Measurements from ENCODE around the gene SPOP. TPM values are rescaled to one million over a fixed set of nuclear protein-coding genes. Genes with fewer than 3 reads are reported as not detected.

The SPOP gene
- total RNA-seq, 4 donors from 2014 or later, result 72.2 to 81.3 (median 74.7) TPM

- Histone ChIP-seq H3K4me1 (peaks cover 0 to 9% (median 0%) of the 10 kb centered on the region in 4 donors), H3K36me3 (peaks cover 0 to 46% (median 0%) of the 10 kb centered on the region in 3 donors), H3K9me3 (no peaks in the 10 kb centered on the region), H3K27me3 (no peaks in the 10 kb centered on the region), H3K4me3 (no peak overlapping the region), H3K27ac (no peak overlapping the region)
- TF ChIP-seq CTCF (IDR thresholded peaks at IDR 0.05) (no peak), POLR2A (IDR thresholded peaks at IDR 0.05) (no peak)
- no peak for DNase-seq
Measured at GRCh38 chr17:49722066-49722465, 44.2 kb upstream of the SPOP start.

- peaks cover 0 to 82% (median 0%) of the 10 kb centered on the region in 3 donors for H3K36me3 ChIP-seq
- no peak overlapping the region for H3K27ac ChIP-seq
- no peak overlapping the region for H3K4me3 ChIP-seq
- H3K27me3 ChIP-seq, result no peaks in the 10 kb centered on the region
- H3K9me3 ChIP-seq, result no peaks in the 10 kb centered on the region
- TF ChIP-seq POLR2A (IDR thresholded peaks at IDR 0.05) (no peak), CTCF (IDR thresholded peaks at IDR 0.05) (no peak)
- H3K4me1 ChIP-seq, result peaks cover 0 to 3% (median 0%) of the 10 kb centered on the region in 4 donors
- no peak for DNase-seq
Measured at GRCh38 chr17:49717371-49717861, 39.5 kb upstream of the SPOP start.

- Histone ChIP-seq H3K27me3 (no peaks in the 10 kb centered on the region), H3K4me1 (peaks cover 0 to 3% (median 0%) of the 10 kb centered on the region in 4 donors), H3K4me3 (no peak overlapping the region), H3K36me3 (peaks cover 0 to 84% (median 0%) of the 10 kb centered on the region in 3 donors), H3K9me3 (no peaks in the 10 kb centered on the region), H3K27ac (peak overlapping the region in 1 of 4 donors; percentile 4)
- TF ChIP-seq POLR2A (IDR thresholded peaks at IDR 0.05), result no peak
- DNase-seq, result no peak
Measured at GRCh38 chr17:49716668-49717364, 38.9 kb upstream of the SPOP start.

- TF ChIP-seq POLR2A (IDR thresholded peaks at IDR 0.05) (no peak), CTCF (IDR thresholded peaks at IDR 0.05) (no peak)
- Histone ChIP-seq H3K27me3 (no peaks in the 10 kb centered on the region), H3K9me3 (no peaks in the 10 kb centered on the region), H3K4me1 (peaks cover 0 to 3% (median 0%) of the 10 kb centered on the region in 4 donors), H3K36me3 (peaks cover 0 to 88% (median 0%) of the 10 kb centered on the region in 3 donors), H3K4me3 (no peak overlapping the region), H3K27ac (peak overlapping the region in 2 of 4 donors; percentile 7 to 21)
- no peak for DNase-seq
Measured at GRCh38 chr17:49715717-49716279, 37.9 kb upstream of the SPOP start.

GRCh38 chr17:49715216-49715615 is 37.3 kb upstream of the SPOP start:
- Histone ChIP-seq H3K4me3 (no peak overlapping the region), H3K36me3 (peaks cover 0 to 85% (median 0%) of the 10 kb centered on the region in 3 donors), H3K27ac (peak overlapping the region in 2 of 4 donors; percentile 21 to 39), H3K27me3 (no peaks in the 10 kb centered on the region), H3K4me1 (peaks cover 0 to 3% (median 0%) of the 10 kb centered on the region in 4 donors), H3K9me3 (no peaks in the 10 kb centered on the region)
- TF ChIP-seq CTCF (IDR thresholded peaks at IDR 0.05) (no peak), POLR2A (IDR thresholded peaks at IDR 0.05) (no peak)
- DNase-seq, result no peak
